ENCODE results near the gene VDR.

VDR gene

DNA sequence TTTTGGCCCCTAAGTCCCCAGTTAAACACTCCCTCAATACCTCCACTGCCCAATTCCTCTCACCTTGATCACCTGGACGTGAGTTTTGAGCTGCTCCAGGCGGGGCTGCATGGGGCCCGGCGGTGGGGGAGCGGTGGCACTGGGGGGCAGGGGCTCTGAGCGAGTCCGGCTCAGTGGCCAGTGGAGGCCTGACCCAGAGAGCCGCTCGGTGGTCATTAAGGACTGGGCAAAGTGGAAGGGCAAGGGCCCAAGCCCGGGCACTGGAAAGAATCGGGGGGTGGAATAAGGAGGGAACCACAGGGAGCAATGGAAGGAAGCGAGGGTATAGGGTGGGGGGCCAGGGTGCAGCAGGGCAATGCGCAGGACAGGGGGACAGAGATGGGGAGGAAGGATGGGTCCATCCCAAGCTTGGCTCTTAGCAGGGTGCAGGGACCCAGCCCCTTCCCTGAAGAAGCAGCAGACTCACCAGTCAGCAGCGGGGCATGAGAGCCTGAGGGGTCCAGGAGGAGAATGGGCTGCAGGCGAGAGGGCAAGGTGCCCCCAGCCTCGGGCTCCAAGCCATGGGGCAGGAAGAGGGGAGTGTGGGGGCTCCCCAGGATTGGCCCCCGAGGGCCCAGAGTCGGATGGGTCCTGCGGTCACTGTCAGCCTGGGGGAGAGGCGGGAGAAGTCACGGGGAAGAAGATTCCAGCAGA is 109.5 kb downstream of the VDR start:
- DNase-seq (ENCODE audit: low read depth, low spot score), result no peak

DNA sequence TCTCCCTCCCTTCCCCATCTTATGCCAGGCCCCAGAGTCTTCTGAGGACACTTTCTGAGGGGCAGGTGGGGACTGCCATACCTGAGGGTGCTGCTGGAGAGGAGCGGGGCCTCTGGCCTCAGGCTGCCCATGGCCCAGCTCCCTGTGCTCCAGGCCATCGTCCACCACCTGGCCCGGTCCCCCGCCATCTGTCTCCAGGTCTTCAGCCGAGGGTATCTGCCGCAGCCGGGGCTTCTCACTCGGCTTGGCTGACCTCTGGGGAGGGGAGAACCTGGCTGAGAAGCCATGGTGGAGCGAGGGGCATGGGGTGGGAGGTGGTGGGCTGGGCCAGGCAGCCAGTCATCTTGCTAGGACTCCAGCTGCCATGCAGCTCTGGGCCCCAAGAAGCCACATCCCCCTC is 110.1 kb downstream of the VDR start:
- DNase-seq (ENCODE audit: low read depth, low spot score), result no peak

DNA sequence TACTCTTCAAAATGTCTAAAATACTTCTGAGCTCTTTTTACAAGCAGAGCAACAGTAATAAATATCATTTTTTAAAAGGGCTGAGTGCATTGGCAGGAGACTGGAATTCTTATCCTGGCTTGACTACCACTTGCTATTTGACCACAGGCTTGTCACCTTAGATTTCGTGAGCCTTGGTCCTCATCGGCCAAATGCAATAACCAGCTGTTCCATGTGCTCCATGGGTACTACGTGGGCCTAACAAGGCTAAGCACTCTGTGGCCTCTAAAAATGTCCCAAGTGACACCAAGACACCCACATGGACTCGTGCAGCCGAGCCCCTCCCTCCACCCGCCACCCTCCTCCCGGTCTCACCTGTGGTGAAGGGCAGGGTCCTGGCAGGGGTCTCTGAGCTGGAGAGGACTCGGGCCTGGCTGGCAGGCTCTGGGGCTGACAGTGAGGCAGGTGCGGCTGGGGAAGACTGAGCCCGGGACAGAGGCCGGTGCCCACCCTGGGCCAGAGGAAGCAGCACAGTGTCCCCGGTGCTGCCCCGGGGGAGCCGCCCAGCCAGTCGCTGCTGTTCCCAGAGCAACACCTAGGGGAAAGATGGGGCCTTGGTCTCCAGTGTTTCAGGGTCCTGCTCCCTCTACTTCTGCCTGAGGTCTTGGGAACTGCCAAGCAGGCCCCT is 111.6 kb downstream of the VDR start:
- no peak for DNase-seq (ENCODE audit: low read depth, low spot score)

- DNase-seq (ENCODE audit: low read depth, low spot score), result no peak
Measured at GRCh38 chr12:47791874-47792273, 112.9 kb downstream of the VDR start.

Data from iPS DF 19.7 (cell line).